OCI-LY7 (cell line): Measurements from ENCODE around the gene PLCL2.

Experiments used
- CTCF ChIP-seq: fragments of 200-600 bp; sonication (generic); conservative IDR thresholded peaks from 2 replicates; pipeline ENCODE4 v1.5.1; 2014; ENCODE audit warnings: mild to moderate bottlenecking, antibody characterized with exemption, low read length, moderate library complexity, mixed read lengths
- EZH2phosphoT487 ChIP-seq: fragments of 200-600 bp; sonication (generic); IDR thresholded peaks from 2 replicates; pipeline ENCODE4 v1.6.1; 2018; ENCODE audit warnings: low read depth, borderline replicate concordance, mild to moderate bottlenecking, mixed run types, antibody characterized with exemption, low read length, moderate library complexity, mixed read lengths

- no peak for TF ChIP-seq CTCF
- TF ChIP-seq EZH2phosphoT487 = no peak
Measured at GRCh38 chr3:16935781-16936180, 51.0 kb downstream of the PLCL2 start.
